ENCODE measurements around the gene SLC6A17. TPM values are rescaled to one million over a fixed set of nuclear protein-coding genes. Genes with fewer than 3 reads are reported as not detected.

The SLC6A17 gene
- total RNA-seq, 2 donors from 2014 or later = 0.07 TPM; not detected in 1

- H3K9me3 Mint-ChIP-seq = no peaks in the 10 kb centered on the region
- peaks cover 37% of the 10 kb centered on the region for H3K4me1 Mint-ChIP-seq
- peaks cover 12% of the 10 kb centered on the region for H3K27me3 Mint-ChIP-seq (ENCODE audit: insufficient read depth)
- Histone ChIP-seq H3K27me3 (ENCODE audit: control insufficient read depth, insufficient read depth, low read length, poor library complexity, severe bottlenecking) (peaks cover 12% of the 10 kb centered on the region), H3K4me1 (ENCODE audit: control insufficient read depth, insufficient read depth, low read length) (peaks cover 22% of the 10 kb centered on the region), H3K4me3 (ENCODE audit: low read length) (no peak overlapping the region), H3K9me3 (ENCODE audit: control insufficient read depth, low read length) (no peaks in the 10 kb centered on the region), H3K27ac (ENCODE audit: low read depth, low read length) (no peak overlapping the region), H3K36me3 (ENCODE audit: control insufficient read depth, insufficient read depth, low read length) (no peaks in the 10 kb centered on the region), H3K9ac (ENCODE audit: extremely low read depth, low read length, poor library complexity, severe bottlenecking) (no peak overlapping the region)
- H3K4me3 Mint-ChIP-seq = no peak overlapping the region
- no peaks in the 10 kb centered on the region for H3K36me3 Mint-ChIP-seq (ENCODE audit: low read depth)
- WGBS, 2 experiments (ENCODE audit: insufficient coverage in 1 of 2, insufficient read length in 1 of 2) = 87% methylated on average over 4 to 5 of the region's 5 CpGs
- no peak for TF ChIP-seq CTCF (conservative IDR thresholded peaks at IDR 0.05)
- no peak for DNase-seq
- H3K27ac Mint-ChIP-seq = no peak overlapping the region
These were observed 67.8 kb downstream of the SLC6A17 start for GRCh38 chr1:110218137-110218536.

GRCh38 chr1:110218739-110219138 is 68.4 kb downstream of the SLC6A17 start:
- Mint-ChIP-seq H3K9me3 (no peaks in the 10 kb centered on the region), H3K4me3 (no peak overlapping the region), H3K36me3 (ENCODE audit: low read depth) (no peaks in the 10 kb centered on the region), H3K27ac (no peak overlapping the region), H3K4me1 (peaks cover 33% of the 10 kb centered on the region), H3K27me3 (ENCODE audit: insufficient read depth) (peaks cover 6% of the 10 kb centered on the region)
- Histone ChIP-seq H3K9ac (ENCODE audit: extremely low read depth, low read length, poor library complexity, severe bottlenecking) (no peak overlapping the region), H3K27me3 (ENCODE audit: control insufficient read depth, insufficient read depth, low read length, poor library complexity, severe bottlenecking) (peaks cover 6% of the 10 kb centered on the region), H3K4me3 (ENCODE audit: low read length) (no peak overlapping the region), H3K4me1 (ENCODE audit: control insufficient read depth, insufficient read depth, low read length) (peaks cover 22% of the 10 kb centered on the region), H3K9me3 (ENCODE audit: control insufficient read depth, low read length) (no peaks in the 10 kb centered on the region), H3K27ac (ENCODE audit: low read depth, low read length) (no peak overlapping the region), H3K36me3 (ENCODE audit: control insufficient read depth, insufficient read depth, low read length) (no peaks in the 10 kb centered on the region)
- peak; percentile 71 for DNase-seq
- 81 to 85% methylated on average over 2 to 4 of the region's 4 CpGs for WGBS, 2 experiments (ENCODE audit: insufficient coverage in 1 of 2, insufficient read length in 1 of 2)
- TF ChIP-seq CTCF (conservative IDR thresholded peaks at IDR 0.05) = peak; percentile 49

- H3K9me3 ChIP-seq (ENCODE audit: control insufficient read depth, low read length) = no peaks in the 10 kb centered on the region
- Mint-ChIP-seq H3K27ac (no peak overlapping the region), H3K27me3 (ENCODE audit: insufficient read depth) (no peaks in the 10 kb centered on the region), H3K4me1 (peaks cover 27% of the 10 kb centered on the region), H3K36me3 (ENCODE audit: low read depth) (peaks cover 6% of the 10 kb centered on the region), H3K4me3 (no peak overlapping the region), H3K9me3 (no peaks in the 10 kb centered on the region)
- no peak overlapping the region for H3K9ac ChIP-seq (ENCODE audit: extremely low read depth, low read length, poor library complexity, severe bottlenecking)
- no peak for TF ChIP-seq CTCF (conservative IDR thresholded peaks at IDR 0.05)
- no peaks in the 10 kb centered on the region for H3K36me3 ChIP-seq (ENCODE audit: control insufficient read depth, insufficient read depth, low read length)
- peaks cover 14% of the 10 kb centered on the region for H3K4me1 ChIP-seq (ENCODE audit: control insufficient read depth, insufficient read depth, low read length)
- no peak overlapping the region for H3K4me3 ChIP-seq (ENCODE audit: low read length)
- no peaks in the 10 kb centered on the region for H3K27me3 ChIP-seq (ENCODE audit: control insufficient read depth, insufficient read depth, low read length, poor library complexity, severe bottlenecking)
- H3K27ac ChIP-seq (ENCODE audit: low read depth, low read length) = no peak overlapping the region
- WGBS, 2 experiments (ENCODE audit: insufficient coverage in 1 of 2, insufficient read length in 1 of 2) = 81 to 93% methylated on average over 3 to 5 of the region's 5 CpGs
- no peak for DNase-seq
These were observed 70.0 kb downstream of the SLC6A17 start for GRCh38 chr1:110220324-110220723.

Data from endodermal cell (in vitro differentiated cells).